ENCODE measurements around the gene SLC22A3. TPM values are rescaled to one million over a fixed set of nuclear protein-coding genes. Genes with fewer than 3 reads are reported as not detected.

The SLC22A3 gene
- total and polyA plus RNA-seq, 5 donors from 2014 or later = 0.41 to 1.9 (median 1.0) TPM

- Histone ChIP-seq H3K27me3 (ENCODE audit: control insufficient read depth, insufficient read depth, low read length) (no peaks in the 10 kb centered on the region), H3K4me1 (ENCODE audit: control insufficient read depth, insufficient read depth, low read length, poor library complexity, severe bottlenecking) (no peaks in the 10 kb centered on the region), H3K4me3 (ENCODE audit: low read depth, low read length) (no peak overlapping the region), H3K9me3 (ENCODE audit: control insufficient read depth in 2 of 2, low read length in 2 of 2) (no peaks in the 10 kb centered on the region), H3K27ac (ENCODE audit: insufficient read depth, low read length, poor library complexity, severe bottlenecking) (no peak overlapping the region), H3K36me3 (ENCODE audit: control insufficient read depth, insufficient read depth, low read length) (peaks cover 32% of the 10 kb centered on the region)
- DNase-seq (no peak), ATAC-seq (ENCODE audit: low read depth in 2 of 2) (no peak)
- Mint-ChIP-seq H3K9me3 (peaks cover 0 to under 1% (median 0%) of the 10 kb centered on the region in 7 donors), H3K36me3 (peaks cover 85% of the 10 kb centered on the region), H3K27ac (no peak overlapping the region), H3K4me3 (no peak overlapping the region), H3K27me3 (no peaks in the 10 kb centered on the region), H3K4me1 (peaks cover 0 to 3% (median 1%) of the 10 kb centered on the region in 4 donors)
These were observed 146.4 kb downstream of the SLC22A3 start for GRCh38 chr6:160494576-160494975.

- ATAC-seq (ENCODE audit: low read depth in 2 of 2) = no peak
- H3K36me3 Mint-ChIP-seq = peaks cover 53% of the 10 kb centered on the region
- no peak overlapping the region for H3K27ac ChIP-seq (ENCODE audit: insufficient read depth, low read length, poor library complexity, severe bottlenecking)
These were observed 152.5 kb downstream of the SLC22A3 start for GRCh38 chr6:160500639-160501038.

More at GRCh38 chr6:160500639-160501038, 152.5 kb downstream of the SLC22A3 start:
- Histone ChIP-seq H3K9me3 (ENCODE audit: control insufficient read depth in 2 of 2, low read length in 2 of 2) (peaks cover 3 to 9% of the 10 kb centered on the region in 2 experiments), H3K4me1 (ENCODE audit: control insufficient read depth, insufficient read depth, low read length, poor library complexity, severe bottlenecking) (no peaks in the 10 kb centered on the region), H3K4me3 (ENCODE audit: low read depth, low read length) (no peak overlapping the region), H3K27me3 (ENCODE audit: control insufficient read depth, insufficient read depth, low read length) (no peaks in the 10 kb centered on the region), H3K36me3 (ENCODE audit: control insufficient read depth, insufficient read depth, low read length) (peaks cover 21% of the 10 kb centered on the region)
- Mint-ChIP-seq H3K9me3 (peaks cover 0 to 17% (median 9%) of the 10 kb centered on the region in 7 donors), H3K4me3 (no peak overlapping the region), H3K4me1 (peaks cover 0 to 13% (median 8%) of the 10 kb centered on the region in 4 donors), H3K27me3 (no peaks in the 10 kb centered on the region), H3K27ac (no peak overlapping the region)
- DNase-seq = no peak

Other genes with a start within 250 kb of the SLC22A3 start
- gene SLC22A1, start 226.6 kb upstream of the SLC22A3 start, total RNA-seq = 2.5 TPM
- gene SLC22A1, start 226.6 kb upstream of the SLC22A3 start, polyA plus RNA-seq = not detected
- gene SLC22A2, start 89.6 kb upstream of the SLC22A3 start, total RNA-seq = not detected
- not detected for gene SLC22A2, start 89.6 kb upstream of the SLC22A3 start, polyA plus RNA-seq